Aorta (tissue), 5 donors: ENCODE data around the gene OTULINL. TPM values are rescaled to one million over a fixed set of nuclear protein-coding genes. Genes with fewer than 3 reads are reported as not detected.

Experiments
- ATAC-seq: fragments of 200-7000 bp; cut with Tn5 transposase; one replicate; pipeline ENCODE4 v1.9.1; 2022; ENCODE audit warnings: moderate library complexity; ENCODE audit not compliant: low FRiP score
- DNase-seq, 2 donors: peaks; one replicate each; pipeline ENCODE4 v3.0.0-alpha.2; 2020
- H3K27ac ChIP-seq, 2 donors: one replicate each; pipeline ENCODE4 v1.5.1; 2013; ENCODE audit warnings: low read length in 2 of 2, mild to moderate bottlenecking in 2 of 2, moderate library complexity in 2 of 2, control low read depth in 1 of 2, inconsistent platforms in 1 of 2, low read depth in 1 of 2
- H3K27me3 ChIP-seq, 2 donors: one replicate each; pipeline ENCODE4 v1.6.1; 2013; ENCODE audit warnings: control low read depth in 1 of 2, low read length in 1 of 2, mild to moderate bottlenecking in 1 of 2, moderate library complexity in 1 of 2; ENCODE audit not compliant: insufficient read depth in 2 of 2, control insufficient read depth in 1 of 2
- H3K36me3 ChIP-seq, 2 donors: one replicate each; pipeline ENCODE4 v1.6.1; 2013; ENCODE audit warnings: control low read depth in 1 of 2, low read length in 1 of 2, mild to moderate bottlenecking in 1 of 2; ENCODE audit not compliant: insufficient read depth in 2 of 2, control insufficient read depth in 1 of 2
- H3K4me1 ChIP-seq, 2 donors: one replicate each; pipeline ENCODE4 v1.6.1; 2013; ENCODE audit warnings: low read length in 2 of 2, control low read depth in 1 of 2, mild to moderate bottlenecking in 1 of 2, moderate library complexity in 1 of 2; ENCODE audit not compliant: insufficient read depth in 2 of 2, control insufficient read depth in 1 of 2
- H3K4me3 ChIP-seq, 2 donors: one replicate each; pipeline ENCODE4 v1.5.1; 2013; ENCODE audit warnings: low read length in 2 of 2, control low read depth in 1 of 2, mild to moderate bottlenecking in 1 of 2
- H3K9me3 ChIP-seq: one replicate; pipeline ENCODE4 v1.6.1; 2013; ENCODE audit warnings: mild to moderate bottlenecking, low read length; ENCODE audit not compliant: control insufficient read depth
- WGBS, 2 donors: extraction: QIAGEN DNeasy Blood & Tissue Kit; methylation state at CpG; one replicate each; pipeline ENCODE4 v1.1.7; 2013; 5-methylcytosine and 5-hydroxymethylcytosine counted together
- intact Hi-C, 2 donors: fragments of 100-400 bp; cut with DNase I; formaldehyde crosslinking; loops; one replicate each; pipeline versions ENCODE4 v1.14.2 to v1.15.0; 2022
- polyA plus RNA-seq, 2 donors: library from polyadenylated mRNA; stranded (reverse); fragments of 200-250 nt; gene quantifications; one replicate each; pipeline ENCODE4 v1.2.3, GENCODE V29; 2013
- total RNA-seq, 2 donors: library from RNA; stranded (reverse); fragmentation: NEBNext Ultra II Directional; extraction: Animal tissue kit (Norgen Biotek cat#: 25700); gene quantifications; one replicate each; pipeline ENCODE4 v1.2.1, GENCODE V29; 2021
- donor health status: healthy with polysubstance abuse.
- donor health status: Bipolar disorder and iron deficiency.
- donor health status: DM: no; HTN: no; CAD: no.
- donor health status: DM: no; HTN: no; CAD: no.
- donor health status: DM: yes; HTN: yes; CAD: no.

Gene OTULINL
- total and polyA plus RNA-seq, 4 donors, result 0.69 to 17.6 (median 5.6) TPM

DNA sequence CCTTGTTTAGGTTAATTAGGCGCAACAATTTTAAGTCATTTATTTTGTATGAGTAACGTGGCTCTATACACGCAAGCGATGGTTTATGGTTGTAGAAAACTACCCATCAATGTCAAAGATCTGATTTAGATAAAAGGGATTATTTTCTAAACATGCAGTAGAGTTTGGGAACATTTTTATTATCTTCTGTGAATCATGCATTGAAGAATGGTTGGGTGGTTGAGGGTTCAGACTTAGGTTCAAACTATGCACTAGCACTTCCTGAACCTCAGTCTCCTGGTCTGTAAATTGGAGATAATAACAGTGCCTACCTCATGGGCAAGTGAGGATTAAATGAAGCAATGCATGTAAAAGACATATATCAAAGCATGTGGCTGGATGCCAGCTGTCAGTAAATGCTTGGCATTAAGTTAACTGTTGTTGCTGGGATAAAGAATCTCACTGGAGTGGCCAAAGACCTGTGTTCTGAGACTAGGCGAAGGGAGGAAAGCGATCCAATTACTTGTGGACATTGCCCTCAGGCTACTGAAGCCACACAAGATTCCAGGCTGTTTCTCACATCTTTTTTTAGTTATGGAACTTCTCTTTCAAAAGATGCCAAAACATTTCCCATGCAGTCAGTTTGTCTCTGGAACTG, 1.1 kb upstream of the OTULINL start:
- intact Hi-C loops, result no loop called here
- DNase-seq (no peak), ATAC-seq (no peak)
- no peaks in the 10 kb centered on the region for H3K4me1 ChIP-seq
- H3K27me3 ChIP-seq, result peaks cover 0 to 2% of the 10 kb centered on the region in 2 donors
- no peaks in the 10 kb centered on the region for H3K9me3 ChIP-seq
- 88 to 91% methylated on average over 6 of the region's 6 CpGs for WGBS, 2 donors
- no peak overlapping the region for H3K27ac ChIP-seq
- no peak overlapping the region for H3K4me3 ChIP-seq
- no peaks in the 10 kb centered on the region for H3K36me3 ChIP-seq

DNA sequence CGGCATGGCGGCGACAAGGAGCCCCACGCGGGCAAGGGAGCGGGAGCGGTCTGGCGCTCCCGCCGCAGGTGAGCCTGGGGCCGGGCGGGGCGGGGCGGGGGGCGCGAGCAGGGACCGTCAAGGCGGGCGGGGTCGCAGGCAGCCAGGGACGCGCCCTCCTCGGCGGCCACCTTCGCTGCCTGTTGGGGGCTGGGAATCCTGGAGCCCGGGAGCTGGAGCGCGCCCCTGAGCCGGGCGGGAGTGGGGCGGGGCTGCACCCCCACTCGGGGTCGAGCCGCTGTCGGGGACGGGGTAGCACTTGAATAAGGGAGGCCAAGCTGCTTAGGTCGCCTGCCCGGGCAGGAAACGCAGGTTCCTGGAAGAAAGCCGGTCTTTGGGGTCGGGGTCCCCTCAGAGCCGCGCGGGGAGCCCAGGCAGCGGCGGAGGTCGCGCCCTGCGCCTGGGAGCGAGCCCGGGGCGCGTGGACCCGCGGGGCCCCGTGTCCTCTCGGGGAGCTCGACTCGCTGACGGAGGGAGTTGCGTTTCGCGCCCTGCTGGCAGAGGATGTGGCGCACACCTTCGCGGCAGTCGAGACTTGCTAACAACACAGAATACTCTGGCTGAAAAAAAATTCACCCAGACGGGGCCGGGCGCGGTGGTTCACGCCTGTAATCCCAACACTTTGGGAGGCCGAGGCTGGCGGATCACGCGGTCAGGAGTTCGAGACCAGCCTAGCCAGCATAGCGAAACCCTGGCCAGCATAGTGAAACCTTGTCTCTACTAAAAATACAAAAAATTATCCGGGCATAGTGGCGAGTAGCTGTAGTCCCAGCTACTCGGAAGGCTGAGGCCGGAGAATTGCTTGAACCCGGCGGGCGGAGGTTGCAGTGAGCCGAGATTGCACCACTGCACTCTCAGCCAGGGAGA, 552 bp downstream of the OTULINL start:
- no peaks in the 10 kb centered on the region for H3K27me3 ChIP-seq
- peak overlapping the region; percentile 39 to 76 for H3K4me3 ChIP-seq
- WGBS, 2 donors, result 2 to 3% methylated on average over 74 to 86 of the region's 86 CpGs
- no peaks in the 10 kb centered on the region for H3K4me1 ChIP-seq
- DNase-seq, result peak; percentile 80 to 83
- no peaks in the 10 kb centered on the region for H3K36me3 ChIP-seq
- peak; percentile 54 for ATAC-seq
- no peak overlapping the region for H3K27ac ChIP-seq
- intact Hi-C loops, result no loop called here
- no peaks in the 10 kb centered on the region for H3K9me3 ChIP-seq

DNA sequence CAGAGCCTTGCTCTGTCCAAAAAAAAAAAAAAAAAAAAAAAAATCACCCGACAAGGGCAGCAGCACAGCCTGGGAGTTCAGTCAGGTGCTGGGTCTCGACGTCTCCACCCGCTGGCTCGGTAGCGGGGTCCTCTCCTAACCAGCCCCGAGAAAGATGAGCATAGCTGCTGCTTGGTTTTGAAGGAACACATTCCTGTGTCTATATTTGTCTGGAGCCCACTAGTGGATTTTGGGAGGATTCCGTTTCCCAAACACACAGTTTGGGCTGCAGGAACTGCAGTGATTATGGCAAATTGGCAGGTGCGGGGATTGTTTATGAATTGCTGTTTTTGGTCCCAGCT, 1.2 kb downstream of the OTULINL start:
- ATAC-seq (peak; percentile 57), DNase-seq (no peak)
- intact Hi-C loops, result no loop called here
- H3K4me1 ChIP-seq, result no peaks in the 10 kb centered on the region
- H3K27me3 ChIP-seq, result no peaks in the 10 kb centered on the region
- no peak overlapping the region for H3K4me3 ChIP-seq
- H3K36me3 ChIP-seq, result no peaks in the 10 kb centered on the region
- H3K9me3 ChIP-seq, result no peaks in the 10 kb centered on the region
- WGBS, 2 donors, result 23 to 29% methylated on average over 9 of the region's 9 CpGs
- H3K27ac ChIP-seq, result no peak overlapping the region

DNA sequence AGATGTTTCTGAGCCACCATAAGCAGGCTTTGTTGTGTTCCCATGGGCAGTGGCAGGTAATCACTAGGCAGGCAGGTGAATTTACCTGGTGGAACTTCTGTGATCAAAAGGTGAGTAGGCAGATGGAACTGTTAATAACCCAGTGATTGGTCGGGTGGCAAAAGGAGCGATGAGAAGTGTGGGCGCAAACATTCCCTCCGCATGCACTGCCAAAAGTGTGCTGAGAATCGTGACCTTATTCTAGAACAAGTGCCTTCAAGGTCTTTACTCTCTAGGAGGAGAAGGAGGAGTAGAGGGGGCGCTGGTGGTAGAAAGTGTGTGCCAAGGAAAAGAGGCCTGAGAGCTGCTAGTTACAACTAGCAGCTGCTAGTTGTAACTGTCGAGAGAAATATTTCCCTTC, 3.3 kb downstream of the OTULINL start:
- DNase-seq, result no peak
- H3K9me3 ChIP-seq, result no peaks in the 10 kb centered on the region
- intact Hi-C loops, result no loop called here
- no peak overlapping the region for H3K4me3 ChIP-seq
- H3K4me1 ChIP-seq, result no peaks in the 10 kb centered on the region
- no peak for ATAC-seq
- H3K27me3 ChIP-seq, result no peaks in the 10 kb centered on the region
- no peaks in the 10 kb centered on the region for H3K36me3 ChIP-seq
- H3K27ac ChIP-seq, result no peak overlapping the region
- 70 to 76% methylated on average over 7 of the region's 7 CpGs for WGBS, 2 donors

DNA sequence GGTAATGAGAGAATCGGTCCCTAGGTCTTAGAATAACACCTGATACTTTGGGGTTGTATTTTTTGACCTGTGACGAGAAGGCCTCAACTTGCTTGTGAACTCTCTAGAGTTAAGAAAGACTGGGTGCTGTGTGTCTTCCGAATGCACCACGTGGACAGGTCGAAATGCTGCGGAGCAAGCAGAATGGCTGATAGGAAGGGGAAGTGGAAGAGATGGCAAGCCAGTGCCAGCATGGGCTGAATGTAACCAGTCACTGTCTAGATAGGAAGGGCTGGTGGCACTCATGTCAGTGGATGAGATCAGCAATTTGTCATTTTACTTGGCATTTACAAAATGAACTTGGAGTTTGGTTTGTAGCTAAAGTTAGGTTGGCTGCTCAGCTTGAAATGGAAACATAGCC, 5.6 kb downstream of the OTULINL start:
- intact Hi-C loops, result no loop called here
- no peak for ATAC-seq
- H3K9me3 ChIP-seq, result no peaks in the 10 kb centered on the region
- DNase-seq, result peak in 1 of 2 donors; percentile 84
- no peak overlapping the region for H3K4me3 ChIP-seq
- WGBS, 2 donors, result 84 to 85% methylated on average over 6 of the region's 6 CpGs
- no peaks in the 10 kb centered on the region for H3K36me3 ChIP-seq
- no peaks in the 10 kb centered on the region for H3K4me1 ChIP-seq
- H3K27me3 ChIP-seq, result no peaks in the 10 kb centered on the region
- H3K27ac ChIP-seq, result no peak overlapping the region

DNA sequence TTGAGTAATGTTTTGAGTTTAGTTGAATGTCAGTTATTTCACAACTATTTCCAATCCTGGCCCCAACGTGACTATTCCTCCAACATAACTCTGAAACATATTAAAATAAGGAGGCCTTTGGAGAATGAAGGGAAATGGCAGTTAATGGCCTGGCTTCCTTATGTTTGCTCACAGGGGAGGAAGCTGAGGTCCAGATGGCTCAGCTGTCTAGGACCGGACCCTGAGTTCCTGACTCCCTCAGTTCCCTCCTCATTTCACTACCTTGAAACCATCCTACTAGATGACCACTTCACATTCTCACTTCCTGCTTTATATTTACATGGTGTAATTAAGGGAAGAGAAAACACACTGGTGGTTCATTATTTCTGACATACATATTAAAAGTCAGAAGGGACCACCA, 6.6 kb downstream of the OTULINL start:
- intact Hi-C loops, result no loop called here
- DNase-seq (no peak), ATAC-seq (no peak)
- no peak overlapping the region for H3K27ac ChIP-seq
- no peaks in the 10 kb centered on the region for H3K36me3 ChIP-seq
- H3K4me1 ChIP-seq, result no peaks in the 10 kb centered on the region
- 86 to 90% methylated on average over 2 of the region's 2 CpGs for WGBS, 2 donors
- H3K4me3 ChIP-seq, result no peak overlapping the region
- H3K27me3 ChIP-seq, result no peaks in the 10 kb centered on the region
- H3K9me3 ChIP-seq, result no peaks in the 10 kb centered on the region

DNA sequence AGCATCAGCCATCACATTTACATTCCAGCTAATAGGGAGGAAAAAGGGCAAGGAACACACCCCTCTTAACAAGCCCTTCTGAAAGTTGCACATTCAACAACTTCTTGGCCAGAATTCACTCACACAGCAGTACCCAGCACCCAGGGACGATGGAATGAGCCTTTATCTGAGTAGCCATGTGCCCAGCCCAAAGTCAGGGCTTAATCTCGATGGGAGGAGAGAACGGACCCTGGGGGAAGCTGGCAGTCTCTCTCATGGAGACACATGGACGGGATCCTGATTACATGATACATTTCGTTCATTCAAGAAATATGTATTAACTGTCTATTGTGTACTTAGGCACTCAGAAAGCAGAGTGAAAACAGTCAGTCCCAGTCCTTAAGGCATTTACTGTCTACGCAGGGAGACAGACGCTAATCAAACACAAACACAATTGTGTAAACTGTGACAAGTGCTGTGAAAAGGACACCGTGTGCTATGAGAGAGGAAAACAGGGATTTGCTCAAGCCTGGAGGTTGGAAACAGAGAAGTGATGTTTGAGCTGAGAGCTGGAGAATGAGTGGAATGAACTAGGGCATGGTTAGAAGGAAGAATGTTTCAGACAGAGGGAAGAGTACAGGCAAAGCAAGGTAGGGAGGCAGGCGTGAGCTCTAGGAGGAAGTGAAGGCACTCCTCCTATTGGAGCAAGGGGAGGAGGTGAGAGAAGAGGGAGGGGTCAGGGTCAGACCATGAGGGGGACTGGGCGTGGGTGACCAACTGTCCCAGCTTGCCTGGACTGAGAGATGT, 7.4 kb downstream of the OTULINL start:
- Histone ChIP-seq H3K27me3 (no peaks in the 10 kb centered on the region), H3K27ac (no peak overlapping the region), H3K4me1 (no peaks in the 10 kb centered on the region), H3K9me3 (no peaks in the 10 kb centered on the region), H3K36me3 (no peaks in the 10 kb centered on the region), H3K4me3 (no peak overlapping the region)
- ATAC-seq (no peak), DNase-seq (no peak)
- WGBS, 2 donors, result 54 to 60% methylated on average over 10 of the region's 10 CpGs
- intact Hi-C loops, result no loop called here

DNA sequence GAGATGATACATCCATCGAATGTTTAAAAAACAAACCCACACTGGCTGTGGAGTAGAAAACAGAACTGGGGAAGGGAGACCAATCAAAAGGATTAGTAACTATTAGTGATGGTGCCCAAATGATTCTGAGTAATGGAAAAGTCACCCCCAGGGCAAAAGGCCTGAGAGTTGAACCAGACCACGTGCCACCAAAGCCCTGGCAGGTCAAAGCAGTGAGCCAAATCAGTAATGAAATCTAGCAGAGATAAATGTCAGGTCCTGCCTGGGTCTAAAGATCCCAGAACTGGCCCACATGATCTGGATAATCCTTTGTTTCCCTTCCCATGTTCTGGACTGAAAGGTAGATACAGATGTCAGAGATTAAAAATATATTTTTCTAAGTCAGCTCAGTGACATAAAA, 9.4 kb downstream of the OTULINL start:
- ATAC-seq, result no peak
- Histone ChIP-seq H3K27me3 (no peaks in the 10 kb centered on the region), H3K27ac (no peak overlapping the region), H3K4me3 (no peak overlapping the region), H3K9me3 (no peaks in the 10 kb centered on the region), H3K4me1 (no peaks in the 10 kb centered on the region), H3K36me3 (no peaks in the 10 kb centered on the region)
- DNase-seq, result no peak
- WGBS, 2 donors, result 87 to 92% methylated on average over 2 of the region's 2 CpGs
- intact Hi-C loops, result no loop called here
